K562 (cell line): ENCODE data around the gene ITGA11. TPM values are rescaled to one million over a fixed set of nuclear protein-coding genes. Genes with fewer than 3 reads are reported as not detected.

ENCODE experiments used
- ATAC-seq: fragments of 200-7000 bp; cut with Tn5 transposase; 3 replicates; pipeline ENCODE4 v1.9.1; 2020; ENCODE audit warnings: moderate library complexity
- BruUV-seq: library from RNA; stranded (reverse); fragments of 400-500 nt; replicated peaks from 2 replicates; lab custom pipeline; 2021; lab: Mats Ljungman, UMichigan
- CTCF ChIA-PET: fragments of 300-600 bp; formaldehyde crosslinking; extraction: SDS; loops from one replicate; lab custom pipeline; 2021; ENCODE audit warnings: low intra/inter-chr PET ratio; lab: Yijun Ruan, JAX
- POLR2A ChIA-PET: fragments of 300-600, 350-650 bp; sonication (Branson Sonifier 250); formaldehyde crosslinking; extraction: SDS; loops from one replicate; lab custom pipeline; 2021; ENCODE audit warnings: antibody characterized with exemption, inconsistent platforms; lab: Yijun Ruan, JAX
- DNase-seq, 4 experiments: peaks; one replicate each; pipeline versions ENCODE4 v3.0.0 to v3.0.0-alpha.2; 2011 to 2018; ENCODE audit warnings: low spot score in 3 of 4, mixed read lengths in 3 of 4; ENCODE audit errors: extremely low read depth in 1 of 4
- FAIRE-seq: peaks from 2 replicates; lab custom pipeline; 2011; peaks lifted over from hg19 to GRCh38; lab: Jason Lieb, UNC
- H2AFZ ChIP-seq: 2 replicates; pipeline ENCODE4 v1.6.0; 2011; ENCODE audit warnings: low read depth, low read length, control low read depth, inconsistent platforms
- H3K27ac ChIP-seq: fragments of 200-600 bp; 3 replicates; pipeline ENCODE4 v1.8.0; 2011; ENCODE audit warnings: low read depth, mild to moderate bottlenecking, control low read depth, inconsistent platforms, low read length, moderate library complexity, mixed read lengths; ENCODE audit errors: extremely low read depth
- H3K27me3 ChIP-seq, 2 experiments: fragments of 300-600 bp in 1 of 2; 2 replicates in 1 of 2; 3 replicates in 1 of 2; pipeline versions ENCODE4 v1.6.0 to v1.8.0; 2011; ENCODE audit warnings: inconsistent platforms in 2 of 2, low read length in 2 of 2, mild to moderate bottlenecking in 1 of 2, mixed read lengths in 1 of 2, moderate library complexity in 1 of 2; ENCODE audit not compliant: control insufficient read depth in 2 of 2, insufficient read depth in 2 of 2
- H3K36me3 ChIP-seq: fragments of 300-600 bp; 3 replicates; pipeline ENCODE4 v1.8.0; 2011; ENCODE audit warnings: mild to moderate bottlenecking, low read length, inconsistent platforms; ENCODE audit not compliant: control insufficient read depth, insufficient read depth
- H3K4me1 ChIP-seq, 2 experiments: fragments of 200-600 bp in 1 of 2; replicated peaks in 1 of 2; 2 replicates in 1 of 2; 3 replicates in 1 of 2; pipeline versions ENCODE4 v1.5.1 to v1.8.0; 2011; ENCODE audit warnings: inconsistent platforms in 2 of 2, low read length in 2 of 2, mild to moderate bottlenecking in 1 of 2, mixed read lengths in 1 of 2, moderate library complexity in 1 of 2; ENCODE audit not compliant: control insufficient read depth in 2 of 2, insufficient read depth in 2 of 2
- H3K4me2 ChIP-seq: 2 replicates; pipeline ENCODE4 v1.6.1; 2011; ENCODE audit warnings: low read length, control low read depth, inconsistent platforms, mixed read lengths; ENCODE audit not compliant: insufficient read depth
- H3K4me3 ChIP-seq: fragments of 200-600 bp; sonication (generic), shearing (Covaris generic); 2 replicates; pipeline ENCODE4 v1.5.1; 2016; ENCODE audit warnings: control low read depth, inconsistent platforms
- H3K79me2 ChIP-seq: fragments of 200-600 bp; 3 replicates; pipeline ENCODE4 v1.8.0; 2011; ENCODE audit warnings: low read length, inconsistent platforms; ENCODE audit not compliant: control insufficient read depth, insufficient read depth
- H3K9ac ChIP-seq, 2 experiments: 2 replicates each; pipeline versions ENCODE4 v1.6.0 to v1.6.1; 2011; ENCODE audit warnings: low read depth in 2 of 2, low read length in 2 of 2, control low read depth in 1 of 2, inconsistent platforms in 1 of 2, mild to moderate bottlenecking in 1 of 2, mixed read lengths in 1 of 2; ENCODE audit not compliant: insufficient read depth in 1 of 2
- H3K9me1 ChIP-seq: one replicate; pipeline ENCODE4 v1.6.0; 2011; ENCODE audit warnings: inconsistent platforms, mild to moderate bottlenecking, low read length, moderate library complexity; ENCODE audit not compliant: control insufficient read depth, insufficient read depth
- H3K9me3 ChIP-seq: replicated peaks from 2 replicates; pipeline ENCODE4 v1.5.1; 2011; ENCODE audit warnings: low read depth, low read length, inconsistent platforms; ENCODE audit not compliant: control insufficient read depth, insufficient read depth
- H4K20me1 ChIP-seq: replicated peaks from 2 replicates; pipeline ENCODE4 v1.6.1; 2011; ENCODE audit warnings: low read length, inconsistent platforms, mixed read lengths; ENCODE audit not compliant: control insufficient read depth, insufficient read depth
- C11orf30 ChIP-seq: fragments of 450-650 bp; IDR thresholded peaks from 2 replicates; pipeline ENCODE4 v1.6.1; 2016; ENCODE audit warnings: low read depth, mild to moderate bottlenecking
- ESRRA ChIP-seq: fragments of 450-650 bp; IDR thresholded peaks from 2 replicates; pipeline ENCODE4 v1.6.1; 2014; ENCODE audit warnings: low read depth, mild to moderate bottlenecking, moderate library complexity, borderline replicate concordance
- FUS ChIP-seq: fragments of 200-400 bp; formaldehyde crosslinking; optimal IDR thresholded peaks from 2 replicates; pipeline ENCODE3; 2017; ENCODE audit warnings: low read depth, low read length
- HNRNPLL ChIP-seq: fragments of 200-400 bp; formaldehyde crosslinking; IDR thresholded peaks from 2 replicates; pipeline ENCODE4 v1.6.1; 2017; ENCODE audit warnings: low read length, low read depth, mild to moderate bottlenecking; ENCODE audit not compliant: poor library complexity, severe bottlenecking
- RBM15 ChIP-seq: fragments of 200-400 bp; formaldehyde crosslinking; IDR thresholded peaks from 2 replicates; pipeline ENCODE4 v1.6.1; 2018; ENCODE audit warnings: mild to moderate bottlenecking, low read length, moderate library complexity; ENCODE audit not compliant: insufficient read depth
- SMARCA5 ChIP-seq: fragments of 450-650 bp; IDR thresholded peaks from 2 replicates; pipeline ENCODE4 v1.6.1; 2016
- ZNF696 ChIP-seq: fragments of 250-450 bp; sonication (Bioruptor Pico); conservative IDR thresholded peaks from 2 replicates; pipeline ENCODE4 v1.4.0; 2020; ENCODE audit warnings: mild to moderate bottlenecking, moderate library complexity
- ZNF79 ChIP-seq: fragments of 250-450 bp; sonication (Bioruptor Pico); IDR thresholded peaks from 2 replicates; pipeline ENCODE4 v1.4.0; 2020; ENCODE audit warnings: low read depth, mild to moderate bottlenecking, moderate library complexity
- WGBS: fragments of 100-300 bp; shearing (Covaris generic); methylation state at CpG from one replicate; pipeline ENCODE4 v1.1.6; 2016; ENCODE audit warnings: low coverage, mixed read lengths; ENCODE audit not compliant: insufficient coverage; ENCODE audit errors: missing lambda C conversion rate; 5-methylcytosine and 5-hydroxymethylcytosine counted together
- in situ Hi-C: fragments of 300-500 bp; cut with MboI; formaldehyde crosslinking; loops from 4 replicates; pipeline ENCODE4 v1.15.0; 2018; ENCODE audit warnings: inconsistent platforms, mixed read lengths
- intact Hi-C: fragments of 100-400 bp; cut with micrococcal nuclease; formaldehyde crosslinking; loops from 2 replicates; pipeline ENCODE4 v1.14.2; 2022
- polyA plus RNA-seq, 8 experiments: library from polyadenylated mRNA; depleted of rRNA in 4 of 8; stranded (reverse) in 5 of 8; unstranded in 3 of 8; fragments of >200 nt; fragmentation: Nextera tagmentation in 2 of 8; fragmentation: Illumina TruSeq in 1 of 8; extraction: Ambion mirVana in 2 of 8; extraction: Trizol in 1 of 8; gene quantifications; 2 replicates each; pipeline versions ENCODE4 v1.2.1 to v1.2.3, GENCODE V29; 2011 to 2014; ENCODE audit warnings: inconsistent platforms in 1 of 8, missing spikeins in 1 of 8
- total RNA-seq, 7 experiments: library from RNA; depleted of rRNA in 6 of 7; stranded (reverse); fragments of >200 nt in 6 of 7; fragmentation: Illumina TruSeq in 2 of 7; extraction: Trizol in 2 of 7; gene quantifications; 2 replicates each; pipeline versions ENCODE4 v1.2.1 to v1.2.3, GENCODE V29; 2011 to 2021; ENCODE audit warnings: low replicate concordance in 1 of 7
- TF ChIP-seq, protein P1 (sequence below): fragments of 250-450 bp; sonication (Bioruptor Pico); IDR thresholded peaks from 2 replicates; pipeline ENCODE4 v1.5.0; 2021; ENCODE audit warnings: mild to moderate bottlenecking, moderate library complexity
- TF ChIP-seq, protein P2 (sequence below): fragments of 200-800 bp; sonication (Bioruptor generic); IDR thresholded peaks from 2 replicates; pipeline ENCODE4 v1.6.1; 2017; ENCODE audit warnings: missing genetic modification characterization, missing compliant biosample characterization

The ITGA11 gene
- total and polyA plus RNA-seq, 9 of the 15 experiments (the other 6 are each of a cell fraction or from before 2014, with no cell fraction given): 0.01 TPM; not detected in 8

DNA sequence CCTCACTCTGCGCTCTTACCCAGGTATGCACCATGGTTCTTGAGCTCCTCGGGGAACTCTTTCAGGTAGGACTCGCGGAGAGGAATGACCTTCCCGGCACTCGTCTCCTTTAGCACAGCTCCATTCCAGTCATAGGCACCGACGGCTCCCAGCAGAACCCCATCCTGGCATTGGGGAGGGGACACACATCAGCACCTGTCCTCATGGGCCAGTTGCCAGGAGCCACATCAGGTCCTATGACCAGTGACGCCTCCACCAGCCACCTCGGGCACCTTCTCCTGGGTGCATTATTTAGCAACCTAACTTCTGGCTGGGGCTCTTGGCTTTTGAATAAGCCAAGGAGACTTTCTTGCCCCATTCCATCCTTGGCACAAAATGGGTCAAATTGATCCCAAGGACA, 92.5 kb downstream of the ITGA11 start:
- no TSS peak for BruUV-seq
- ChIA-PET POLR2A (no interaction called here), CTCF (no interaction called here)
- Histone ChIP-seq H3K27ac (no peak overlapping the region), H3K27me3 (peaks cover 40 to 89% of the 10 kb centered on the region in 2 experiments), H3K9me3 (no peaks in the 10 kb centered on the region), H3K9me1 (no peaks in the 10 kb centered on the region), H3K4me1 (no peaks in the 10 kb centered on the region), H2AFZ (no peak overlapping the region), H3K4me2 (no peak overlapping the region), H3K79me2 (no peaks in the 10 kb centered on the region), H3K9ac (no peak overlapping the region), H3K36me3 (no peaks in the 10 kb centered on the region), H3K4me3 (no peak overlapping the region), H4K20me1 (peaks cover 2% of the 10 kb centered on the region; the same call in 1 of the 2 replicates)
- DNase-seq (no peak), ATAC-seq (no peak), FAIRE-seq (no peak)
- intact Hi-C loops (no loop called here), in situ Hi-C loops (no loop called here)
- under 1% methylated on average over 10 of the region's 10 CpGs for WGBS
- TF ChIP-seq C11orf30 (no peak), ESRRA (no peak), FUS (no peak), ZNF79 (CRISPR knock-in tag) (no peak), SMARCA5 (no peak), HNRNPLL (no peak), ZNF696 (CRISPR knock-in tag) (no peak), RBM15 (no peak)
- TF ChIP-seq, protein P1, sequence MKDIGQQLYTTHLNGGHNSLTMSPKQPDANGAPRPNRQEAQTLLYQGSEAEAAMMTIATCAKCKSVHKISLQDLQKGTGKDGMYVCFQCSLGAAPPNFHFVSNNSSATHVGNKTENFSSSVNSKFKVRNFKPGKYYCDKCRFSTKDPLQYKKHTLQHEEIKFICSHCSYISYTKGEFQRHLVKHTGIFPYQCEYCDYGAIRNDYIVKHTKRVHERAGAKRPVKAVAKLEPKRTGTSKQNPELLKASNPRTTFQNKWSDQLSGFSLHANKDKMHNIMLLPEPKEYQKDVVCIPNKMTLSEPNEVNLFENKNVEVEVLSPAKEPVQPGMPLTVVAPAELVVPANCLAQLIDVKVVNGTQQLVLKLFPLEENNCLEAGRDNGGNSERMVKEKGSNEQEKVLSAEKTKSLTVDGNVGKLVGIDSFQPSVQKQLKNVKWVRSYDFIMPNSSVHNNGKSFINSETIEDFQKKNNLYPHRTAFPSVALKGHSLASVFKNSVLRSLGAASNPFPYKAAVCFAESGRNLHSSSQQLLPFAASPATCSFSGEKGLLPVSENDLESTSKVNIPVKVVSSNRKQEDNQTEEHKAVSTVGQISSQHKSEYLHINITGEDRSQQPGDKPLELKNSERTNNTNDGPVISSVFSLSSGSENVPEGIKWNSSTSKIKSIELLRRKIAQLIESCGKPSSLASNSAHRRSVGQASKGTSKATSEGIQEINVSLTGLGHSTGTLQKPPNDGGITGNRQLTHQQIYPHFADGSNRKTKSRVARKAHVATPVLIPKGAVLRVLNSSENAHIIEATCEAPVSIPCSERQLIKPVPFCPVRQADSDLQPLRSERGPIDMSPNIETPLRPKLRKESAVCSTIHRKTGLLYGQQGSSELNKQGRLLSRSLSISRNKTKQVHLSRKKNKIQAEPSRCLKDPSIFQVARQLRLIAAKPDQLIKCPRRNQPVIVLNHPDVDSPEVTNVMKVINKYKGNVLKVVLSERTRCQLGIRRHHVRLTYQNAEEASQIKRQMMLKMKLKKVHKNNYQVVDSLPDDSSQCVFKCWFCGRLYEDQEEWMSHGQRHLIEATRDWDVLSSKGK (CRISPR knock-in tag): no peak
- TF ChIP-seq, protein P2, sequence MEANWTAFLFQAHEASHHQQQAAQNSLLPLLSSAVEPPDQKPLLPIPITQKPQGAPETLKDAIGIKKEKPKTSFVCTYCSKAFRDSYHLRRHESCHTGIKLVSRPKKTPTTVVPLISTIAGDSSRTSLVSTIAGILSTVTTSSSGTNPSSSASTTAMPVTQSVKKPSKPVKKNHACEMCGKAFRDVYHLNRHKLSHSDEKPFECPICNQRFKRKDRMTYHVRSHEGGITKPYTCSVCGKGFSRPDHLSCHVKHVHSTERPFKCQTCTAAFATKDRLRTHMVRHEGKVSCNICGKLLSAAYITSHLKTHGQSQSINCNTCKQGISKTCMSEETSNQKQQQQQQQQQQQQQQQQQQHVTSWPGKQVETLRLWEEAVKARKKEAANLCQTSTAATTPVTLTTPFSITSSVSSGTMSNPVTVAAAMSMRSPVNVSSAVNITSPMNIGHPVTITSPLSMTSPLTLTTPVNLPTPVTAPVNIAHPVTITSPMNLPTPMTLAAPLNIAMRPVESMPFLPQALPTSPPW: no peak
